ENCODE data around the gene GLT6D1.

Gene GLT6D1

DNA sequence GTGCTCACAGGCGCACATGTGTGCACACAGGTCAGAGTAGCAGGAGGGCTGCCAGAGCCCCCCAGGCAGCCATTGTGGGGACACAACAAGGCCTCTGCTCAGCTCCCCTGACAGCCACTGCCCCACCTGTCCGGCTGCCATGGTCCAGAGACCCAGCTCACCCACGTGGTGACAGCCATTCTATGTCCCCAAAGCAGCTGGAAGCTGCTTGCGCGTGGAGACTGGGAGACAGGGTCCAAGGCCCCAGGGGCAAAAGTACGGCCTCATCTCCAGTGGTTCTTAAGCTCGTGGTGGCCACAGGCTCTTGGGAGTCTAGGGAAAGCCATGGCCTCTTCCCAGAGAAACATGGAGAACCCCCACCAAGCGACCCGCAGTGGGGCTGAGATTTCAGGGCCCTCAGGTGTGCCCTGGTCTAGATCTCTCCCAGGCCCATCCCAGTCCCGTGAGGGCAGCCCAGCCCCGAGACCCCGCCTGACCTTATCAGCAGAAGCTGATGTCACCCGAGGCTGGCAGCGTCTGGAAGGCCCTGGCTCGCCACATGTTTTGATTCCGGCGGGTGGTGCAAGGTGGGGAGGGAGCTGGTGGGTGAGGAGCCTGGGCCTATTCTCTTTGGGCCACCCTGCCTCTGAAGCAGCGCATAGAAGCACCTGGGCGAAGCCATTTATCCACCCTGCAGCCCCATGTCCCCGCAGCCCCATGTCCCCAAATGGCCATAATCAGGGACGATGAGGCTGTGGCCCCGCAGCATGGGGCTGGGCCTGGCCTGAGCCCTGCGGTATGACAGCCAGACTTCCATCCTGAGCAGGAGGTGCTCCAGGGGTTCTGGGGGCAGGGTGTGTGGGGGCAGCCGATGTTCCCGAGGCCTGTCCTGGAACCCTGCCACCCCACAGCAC lies 31.7 kb downstream of the GLT6D1 start:
- DNase-seq = no peak

DNA sequence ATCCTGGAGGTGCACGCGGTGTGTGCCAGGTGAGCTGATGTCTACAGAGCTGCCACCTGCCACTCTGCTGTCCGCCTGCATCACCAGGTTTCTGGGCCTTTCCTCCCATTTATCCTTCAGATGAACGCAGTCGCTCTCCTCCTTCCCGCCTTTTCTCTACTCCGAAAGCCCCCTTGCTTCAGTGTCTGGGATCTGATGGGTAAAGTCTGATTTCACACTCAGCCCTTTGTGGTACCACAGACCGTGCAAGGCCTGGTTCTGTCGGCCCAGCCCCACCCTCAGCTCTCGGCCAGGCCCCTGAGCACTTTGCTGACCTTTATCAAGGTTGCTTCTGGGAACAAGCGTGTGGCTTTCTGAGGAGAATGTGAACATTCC lies 32.5 kb downstream of the GLT6D1 start:
- no peak for DNase-seq

DNA sequence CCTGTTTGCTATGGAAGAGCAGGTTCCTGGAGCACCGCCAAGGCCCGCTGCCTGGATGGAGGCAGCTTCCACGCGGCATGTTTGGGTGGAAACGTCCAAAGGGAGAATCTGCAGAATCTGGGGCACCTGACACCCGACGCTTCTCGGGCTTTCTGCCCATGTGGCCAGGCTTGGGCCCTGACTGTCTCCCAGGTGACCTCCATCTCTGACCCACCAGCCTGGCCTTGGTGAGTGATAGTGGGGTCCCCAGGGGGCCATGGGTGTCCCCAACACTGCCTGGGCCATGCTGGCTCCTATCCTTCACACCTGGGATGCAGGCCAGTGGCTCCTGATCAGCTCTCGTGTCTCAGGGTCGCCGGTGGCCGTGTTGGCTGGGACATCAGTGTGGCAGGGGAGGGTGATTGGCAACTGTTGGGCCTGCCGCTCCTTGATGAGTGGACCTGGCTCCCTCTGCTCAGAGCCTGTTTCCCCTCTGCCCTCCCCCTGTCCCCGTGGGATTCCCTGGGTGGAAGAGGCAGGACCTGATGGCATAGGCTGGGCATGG lies 34.0 kb downstream of the GLT6D1 start:
- no peak for DNase-seq

DNA sequence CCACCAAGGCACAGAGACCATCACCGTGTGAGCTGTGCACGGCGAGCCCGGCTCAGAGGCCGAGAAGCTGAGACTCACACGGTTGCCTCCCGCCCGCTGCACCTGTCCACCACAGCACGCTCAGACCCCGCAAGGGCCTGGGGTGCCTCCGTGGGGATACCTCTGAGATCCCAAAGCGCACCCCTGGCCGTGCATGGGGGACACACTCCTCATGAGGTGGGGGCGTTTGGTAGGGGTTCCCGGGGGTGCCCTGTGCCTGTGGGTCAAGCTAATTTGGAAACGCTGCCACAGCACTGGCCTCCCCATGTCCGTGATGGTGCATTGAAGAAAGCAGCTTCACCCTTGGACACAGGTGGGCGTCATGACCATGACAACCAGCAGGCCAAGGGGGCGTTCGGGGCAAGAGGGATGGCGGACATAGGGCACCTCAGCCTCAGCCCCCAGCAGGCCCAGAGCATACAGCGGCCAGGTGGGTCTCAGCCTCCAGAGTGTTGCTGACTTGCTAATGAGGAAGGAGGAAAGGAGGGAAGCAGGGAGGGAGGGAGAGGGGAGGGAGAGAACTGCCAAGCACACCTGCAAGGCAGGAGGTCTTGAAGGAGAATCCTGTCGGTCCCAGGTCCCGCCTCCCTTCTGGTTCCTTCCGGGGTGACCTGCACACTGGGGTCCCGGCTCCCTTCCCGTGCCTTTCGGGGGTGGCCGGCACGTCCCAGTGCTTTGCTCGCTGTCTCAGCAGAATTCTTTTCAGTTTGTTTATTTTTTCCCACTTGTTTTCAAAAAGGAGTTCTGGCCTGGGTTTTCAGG lies 34.7 kb downstream of the GLT6D1 start:
- DNase-seq = no peak

DNA sequence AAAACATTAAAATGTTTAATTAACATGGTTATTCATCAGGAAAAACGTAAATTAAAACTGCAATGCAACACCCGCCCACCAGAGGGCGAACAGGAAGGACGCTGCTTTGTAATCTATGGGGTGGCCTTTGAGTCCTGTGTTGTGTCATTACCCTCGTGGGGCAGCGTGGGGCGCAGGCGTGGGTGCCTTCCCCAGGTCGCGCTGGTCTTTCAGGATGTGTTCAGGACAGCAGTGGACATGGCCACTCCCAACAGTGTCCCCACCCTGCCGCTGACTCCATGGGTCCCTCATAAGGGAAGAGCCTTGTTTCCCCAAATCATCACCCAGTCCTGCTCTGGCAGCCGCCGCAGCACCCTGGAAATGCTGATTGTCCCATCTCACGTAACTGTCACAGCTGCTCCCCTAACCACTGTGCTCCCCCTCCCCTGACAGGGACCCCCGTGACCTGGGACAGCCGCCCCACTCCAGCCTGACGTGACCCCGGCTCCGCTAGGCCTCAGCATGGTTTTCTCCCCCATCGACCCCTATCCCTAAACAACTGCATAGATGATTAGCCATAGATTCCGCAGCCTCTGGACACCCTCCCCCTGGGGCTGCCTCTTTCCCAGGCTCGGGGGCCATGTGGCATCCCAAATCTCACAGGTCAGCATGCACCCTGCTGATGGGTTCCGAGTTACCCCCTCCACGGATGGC lies 36.4 kb downstream of the GLT6D1 start:
- no peak for DNase-seq

DNA sequence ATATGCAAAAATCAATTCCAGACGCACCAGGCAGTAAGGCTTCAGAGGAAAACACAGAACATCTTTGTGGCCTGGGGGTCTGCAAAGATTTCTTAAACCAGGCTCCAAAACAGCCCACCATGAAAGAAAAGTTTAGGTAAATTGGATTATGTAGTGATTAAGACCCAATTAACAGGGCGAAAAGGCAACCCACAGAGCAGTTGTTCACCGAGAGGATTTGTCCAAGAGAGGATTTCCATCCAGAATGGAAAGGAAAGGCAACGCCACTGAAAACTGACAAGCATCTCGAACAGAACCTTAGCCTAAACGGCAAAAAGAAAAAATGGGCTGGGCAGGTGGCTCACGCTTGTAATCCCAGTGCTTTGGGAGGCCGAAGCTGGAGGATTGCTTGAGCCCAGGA lies 37.4 kb downstream of the GLT6D1 start:
- DNase-seq = no peak

DNA sequence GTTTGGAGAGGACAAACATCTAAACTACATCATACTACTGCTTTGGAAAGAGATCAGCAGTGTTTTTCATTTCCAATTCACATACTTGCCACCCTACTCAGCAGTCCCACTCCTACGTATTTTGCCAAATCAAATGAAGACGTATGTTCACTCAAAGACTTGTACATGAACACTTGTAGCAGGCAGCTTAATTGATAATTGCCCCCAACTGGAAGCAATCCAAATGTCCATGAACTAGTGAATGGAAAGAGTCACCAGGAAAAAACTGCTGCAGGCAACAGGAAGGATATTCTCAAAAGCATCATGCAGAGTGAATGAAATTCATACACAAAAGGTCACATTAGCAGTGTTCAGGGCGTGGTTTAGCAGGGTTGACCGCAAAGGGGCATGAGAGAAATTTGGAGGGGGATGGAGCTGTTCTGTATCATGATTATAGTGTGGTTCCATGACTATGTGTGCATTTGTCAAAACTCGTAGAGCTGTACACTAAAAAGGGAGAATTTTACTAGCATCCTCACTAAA lies 39.0 kb downstream of the GLT6D1 start:
- DNase-seq = no peak

DNA sequence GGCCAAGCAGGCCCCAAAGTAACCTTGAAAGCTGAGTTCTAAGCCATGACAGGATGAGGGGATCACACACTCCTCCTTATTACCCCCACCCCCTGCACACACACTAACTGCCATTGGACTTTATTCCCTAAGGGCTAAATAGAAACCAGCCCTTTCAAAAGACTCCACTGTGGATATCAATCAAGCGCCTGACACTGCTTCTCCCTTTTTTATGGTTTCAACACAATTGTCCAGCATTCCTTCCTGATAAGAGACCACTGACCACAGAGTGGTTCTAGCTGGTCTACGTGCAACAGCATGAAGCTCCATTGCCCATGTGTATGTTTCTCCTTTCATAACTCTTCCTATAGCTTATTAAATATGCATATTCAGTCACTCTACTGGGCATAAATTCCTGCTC lies 43.1 kb downstream of the GLT6D1 start:
- DNase-seq = no peak

DNA sequence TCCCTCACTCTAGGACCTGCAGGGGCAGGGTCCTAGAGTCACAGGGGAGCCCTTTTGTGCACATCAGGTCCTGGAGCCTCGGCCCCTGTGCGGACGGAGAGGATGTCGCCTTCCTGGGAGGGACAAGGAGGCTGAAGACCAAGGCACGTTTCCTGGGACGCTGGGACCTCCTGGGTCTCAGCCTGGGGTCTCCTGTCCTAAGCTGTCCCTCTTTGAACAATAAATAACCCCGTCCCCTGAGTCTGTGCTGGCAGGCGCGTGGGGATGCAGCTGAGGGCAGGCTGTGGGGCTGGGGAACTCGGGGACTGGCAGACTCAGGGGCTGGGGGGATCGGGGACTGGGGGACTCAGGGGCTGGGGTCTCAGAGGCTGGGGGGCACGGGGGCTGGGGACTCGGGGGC lies 46.7 kb downstream of the GLT6D1 start:
- DNase-seq = no peak

DNA sequence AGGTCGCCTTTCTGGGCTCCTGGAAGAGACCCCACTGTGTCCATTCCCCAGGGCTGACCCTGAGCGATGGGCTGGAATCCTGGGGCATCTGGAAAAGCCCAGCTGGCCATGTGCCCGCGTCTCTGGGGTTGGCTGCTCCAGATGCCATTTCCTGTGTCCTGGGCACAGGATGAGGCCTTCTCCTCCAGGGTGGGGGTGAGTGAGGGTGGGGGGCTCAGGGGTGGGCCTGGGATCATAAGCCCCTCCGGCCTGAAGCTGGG lies 47.1 kb downstream of the GLT6D1 start:
- no peak for DNase-seq

DNA sequence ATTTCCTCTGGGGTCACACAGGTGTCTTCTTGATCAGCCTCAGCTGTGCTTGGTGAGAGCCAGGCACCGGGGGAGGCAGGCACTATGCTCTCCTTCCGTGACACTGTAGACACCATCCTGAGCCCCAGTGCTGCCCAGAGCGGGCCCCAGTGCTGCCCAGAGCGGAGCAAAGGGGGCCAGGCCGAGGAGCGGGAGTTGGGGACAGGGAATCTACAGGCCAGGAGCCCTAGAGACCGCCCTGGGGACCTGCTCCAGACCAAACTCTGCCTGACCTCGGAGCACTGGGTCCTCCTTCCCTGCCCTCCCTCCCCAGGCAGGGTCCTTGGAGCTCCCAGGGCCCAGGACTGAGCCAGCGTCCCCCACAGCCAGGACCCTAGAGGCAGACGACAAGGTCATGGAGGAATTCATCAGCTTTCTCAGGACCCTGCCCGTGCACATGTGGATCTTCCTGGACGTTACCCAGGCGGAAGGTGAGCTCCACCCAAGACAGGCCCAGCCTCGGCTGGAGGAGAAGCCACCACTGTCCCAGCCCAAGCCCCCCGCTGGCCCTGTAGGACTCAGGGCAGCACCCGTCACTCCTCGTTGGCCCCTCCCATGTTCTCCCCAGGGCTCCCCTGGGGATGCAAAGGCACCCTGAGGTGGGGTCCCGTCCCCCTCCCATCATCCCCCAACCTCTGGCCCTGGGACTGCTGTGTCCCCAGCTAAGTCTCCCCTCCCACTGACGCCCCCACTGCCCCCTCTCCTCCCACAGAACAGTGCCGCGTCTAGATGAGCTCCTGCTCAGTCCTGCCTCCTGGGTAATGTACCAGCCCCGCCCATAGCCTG lies 47.6 kb downstream of the GLT6D1 start:
- DNase-seq = no peak

DNA sequence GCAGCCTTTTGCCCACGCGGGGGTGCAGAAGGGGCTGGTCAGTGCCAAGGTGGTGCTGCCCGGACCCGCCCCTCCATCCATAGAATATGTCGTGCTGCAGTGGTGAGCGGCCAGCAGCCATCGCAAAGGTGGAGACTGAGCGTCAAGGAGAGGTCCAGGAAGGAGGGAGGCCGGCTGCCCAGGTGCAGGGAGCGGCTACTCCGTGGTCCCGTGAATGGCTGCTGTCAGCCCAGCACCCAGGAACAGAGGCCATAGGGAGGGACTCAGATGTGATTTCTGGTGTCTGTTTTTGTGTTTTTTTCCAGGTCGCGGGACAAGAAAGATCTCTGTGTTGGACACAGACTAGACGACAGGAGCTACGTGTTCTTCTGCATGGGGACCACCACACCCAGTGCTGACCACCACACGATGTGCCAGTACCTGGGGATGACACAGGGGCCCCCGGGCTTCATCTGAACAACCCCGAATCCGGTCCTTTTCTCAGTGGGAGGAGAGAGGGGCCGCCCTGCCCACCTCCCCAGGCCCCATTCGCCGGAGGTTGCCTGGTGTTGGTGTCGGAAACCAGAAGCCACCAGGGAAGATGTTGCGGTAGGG lies 48.8 kb downstream of the GLT6D1 start:
- no peak for DNase-seq

DNA sequence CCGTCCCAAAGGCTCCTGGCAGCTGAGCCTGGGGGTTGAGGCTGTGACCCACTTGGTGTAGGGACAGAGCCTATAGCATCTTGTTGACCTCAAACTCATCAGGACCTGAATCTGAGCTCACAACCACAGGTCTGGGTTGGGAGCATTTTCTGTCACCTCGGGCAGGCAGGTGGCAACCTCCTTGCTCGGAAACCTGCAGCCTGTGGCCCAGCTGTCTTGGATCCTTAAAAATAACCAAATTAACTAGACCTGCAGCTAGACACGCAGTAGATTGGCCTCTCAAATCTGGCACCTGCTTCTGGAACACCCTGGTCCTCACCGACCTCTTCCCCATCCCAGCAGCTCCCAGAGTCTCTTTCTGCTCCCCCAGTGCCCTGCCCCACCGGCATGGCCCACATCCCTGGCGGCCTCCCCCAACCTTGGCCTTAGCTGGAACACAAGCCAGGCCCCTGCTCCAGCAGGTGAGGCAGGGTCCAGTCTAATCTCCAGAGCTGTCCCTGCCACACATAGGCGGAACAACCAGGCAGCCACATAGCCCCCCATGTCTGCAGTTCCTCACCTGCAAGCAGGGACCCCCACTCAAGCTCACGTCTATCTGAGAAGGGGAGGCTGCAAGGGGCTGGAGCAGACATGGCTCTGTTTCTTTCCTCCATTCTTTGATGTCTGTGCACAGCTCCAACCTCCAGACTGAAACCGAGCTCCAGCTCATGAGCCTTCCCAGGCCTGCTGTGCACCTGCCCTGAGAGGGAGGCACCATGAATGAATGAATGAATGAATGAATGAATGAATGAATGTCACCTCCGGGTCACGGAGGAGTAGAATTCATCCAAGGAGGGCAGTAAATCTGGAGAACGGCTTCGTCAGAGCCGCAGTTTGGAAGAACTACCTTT lies 49.5 kb downstream of the GLT6D1 start:
- no peak for DNase-seq

DNA sequence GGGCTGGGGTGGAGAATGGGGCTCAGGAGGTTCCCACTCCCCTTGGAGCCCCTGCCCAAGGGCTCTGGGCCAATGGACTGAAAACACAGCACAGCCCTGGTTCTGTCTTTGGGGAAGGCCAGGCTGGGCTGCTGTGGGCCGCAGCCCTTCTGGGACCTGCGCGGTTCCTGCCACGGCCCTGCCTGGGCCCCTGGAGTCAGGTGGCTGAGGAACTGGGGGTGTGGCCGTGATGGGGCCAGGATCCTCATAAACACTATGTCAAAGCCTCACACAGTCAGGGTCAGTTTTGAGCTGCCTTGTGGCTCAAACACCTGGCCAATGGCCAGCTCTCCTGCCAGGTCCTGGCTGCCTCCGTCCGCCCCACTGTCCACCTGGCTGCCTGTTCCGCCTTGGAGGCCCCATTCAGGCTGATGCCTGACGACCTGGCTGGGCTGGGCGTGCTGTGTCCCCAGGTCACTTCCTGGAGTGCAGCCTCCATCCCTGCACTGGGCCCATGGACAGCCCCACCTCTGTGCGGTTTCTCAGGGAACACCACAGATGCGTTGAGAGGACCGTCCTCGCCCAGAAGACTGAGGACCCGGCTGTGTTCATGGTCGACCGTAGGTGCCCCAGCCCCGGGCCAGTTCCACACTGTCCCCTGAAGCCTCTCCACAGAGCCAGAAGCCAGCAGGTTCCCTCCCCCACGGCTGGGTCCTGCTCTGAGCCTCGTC lies 50.3 kb downstream of the GLT6D1 start:
- no peak for DNase-seq

DNA sequence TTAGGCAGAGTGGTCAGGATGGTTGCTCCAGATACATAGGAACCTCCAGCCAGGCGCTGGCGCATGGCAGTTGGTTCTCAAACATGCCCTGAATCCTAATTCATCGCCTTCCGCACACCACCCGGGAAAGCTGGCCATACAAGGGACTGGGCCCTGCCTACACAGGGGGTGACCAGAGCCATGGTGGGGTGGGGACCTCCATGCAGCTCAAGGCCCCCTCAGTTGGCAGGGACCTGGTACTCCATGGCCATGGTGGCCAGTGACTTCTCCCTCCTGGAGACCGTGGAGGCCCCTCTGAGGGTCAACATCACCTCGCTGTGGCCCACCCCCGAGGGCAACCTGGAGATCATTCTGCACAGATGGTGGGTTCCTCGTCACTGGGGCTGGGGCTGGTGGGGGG lies 51.0 kb downstream of the GLT6D1 start:
- no peak for DNase-seq

DNA sequence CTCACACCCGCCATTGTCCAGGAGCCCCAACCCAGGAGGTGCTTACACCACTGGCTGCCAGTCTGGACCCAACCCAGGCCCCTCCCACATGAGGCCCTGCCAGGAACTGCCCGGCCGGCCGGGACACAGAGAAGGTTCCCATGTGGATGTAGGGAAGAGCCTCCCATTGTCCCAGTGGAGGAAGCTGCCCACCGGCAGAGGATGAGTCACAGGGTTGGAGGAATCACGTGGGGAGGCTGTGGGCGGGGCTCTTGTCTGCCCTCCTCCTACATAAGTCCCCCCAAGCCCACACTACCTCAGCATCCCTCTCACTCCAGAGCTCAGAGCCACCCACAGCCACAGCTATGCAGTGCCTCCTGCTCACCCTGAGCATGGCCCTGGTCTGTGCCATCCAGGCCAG lies 51.7 kb downstream of the GLT6D1 start:
- DNase-seq = no peak

DNA sequence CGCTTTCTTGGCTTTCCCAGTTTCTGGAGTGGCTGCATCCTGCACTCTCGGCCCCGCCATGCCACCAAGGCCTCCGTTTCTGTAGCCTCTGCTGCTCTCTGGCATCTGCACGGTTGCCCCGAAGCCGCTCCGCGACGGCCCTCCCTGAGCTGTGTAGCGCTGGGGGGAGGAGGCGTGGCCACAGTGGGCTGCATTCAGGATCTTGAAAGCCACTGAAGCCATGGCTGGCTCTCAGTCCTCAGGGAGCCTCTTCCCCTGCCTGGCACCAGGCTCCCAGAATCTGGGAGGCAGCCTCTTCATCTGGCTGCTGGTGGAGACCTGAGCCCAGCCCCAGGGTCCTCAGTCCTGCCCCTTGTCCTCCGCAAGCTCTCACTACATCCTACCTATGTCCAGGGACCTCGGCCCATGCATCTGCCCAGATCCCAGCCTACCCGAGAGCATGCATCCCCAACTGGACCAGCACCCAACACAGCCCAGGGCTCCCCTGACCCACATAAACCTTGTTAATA lies 52.7 kb downstream of the GLT6D1 start:
- DNase-seq = no peak

DNA sequence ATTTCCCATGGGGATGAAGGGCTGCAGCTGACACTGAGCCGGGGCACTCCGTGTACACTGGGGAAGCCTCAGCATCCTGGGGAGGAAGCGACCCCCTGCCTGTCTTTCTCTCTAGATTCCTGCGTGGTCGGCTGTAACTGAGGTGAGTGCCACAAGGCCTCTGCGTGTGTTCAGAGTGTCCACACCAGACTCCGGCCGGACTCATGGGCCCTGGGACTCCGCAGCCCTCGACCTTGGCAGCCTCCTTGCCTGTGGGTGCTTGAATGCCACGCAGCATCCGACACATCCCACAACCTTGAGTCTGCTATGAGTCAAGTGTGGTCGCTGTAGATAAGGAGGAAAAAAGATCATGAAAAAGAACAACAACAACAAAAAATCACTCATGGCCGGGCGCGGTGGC lies 54.4 kb downstream of the GLT6D1 start:
- no peak for DNase-seq

DNA sequence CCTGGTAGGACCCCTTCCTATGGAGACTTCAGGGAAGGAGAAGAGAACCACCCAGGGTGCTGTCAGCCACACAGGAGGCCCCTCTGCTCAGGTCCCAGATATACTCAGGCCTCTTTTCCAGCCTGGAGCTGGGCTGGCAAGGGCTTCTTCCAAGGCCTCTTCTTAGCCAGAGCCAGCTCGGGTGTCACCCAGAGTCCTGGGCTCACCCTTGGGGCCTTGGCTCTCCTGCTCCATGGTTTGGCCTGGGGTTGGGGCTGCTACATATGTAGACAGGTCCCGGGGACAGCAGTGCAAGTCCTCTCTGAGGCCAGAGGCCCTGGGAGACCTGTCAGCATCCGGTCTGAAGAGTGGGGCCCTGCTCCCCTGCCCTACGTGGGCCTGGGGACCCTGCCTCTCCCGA lies 55.0 kb downstream of the GLT6D1 start:
- DNase-seq = no peak

DNA sequence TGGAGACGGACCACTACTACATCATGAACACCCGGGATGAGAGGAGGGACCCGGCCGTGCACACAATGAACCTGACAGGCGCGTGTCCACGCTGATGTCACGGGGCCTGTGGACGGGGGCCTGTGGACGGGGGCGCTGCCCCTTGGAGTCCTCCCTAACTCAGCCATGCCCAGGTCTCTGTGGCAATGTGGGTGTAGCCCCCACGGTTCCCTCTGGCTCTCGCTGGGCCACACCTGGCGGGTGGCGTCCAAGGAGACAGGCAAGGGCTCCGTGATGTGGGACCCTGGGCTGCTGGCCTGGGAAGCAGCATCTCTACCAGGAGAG lies 55.7 kb downstream of the GLT6D1 start:
- no peak for DNase-seq

All from SIG-M5 (cell line).